Aorta (tissue), 5 donors: Measurements from ENCODE around the gene STX5. TPM values are rescaled to one million over a fixed set of nuclear protein-coding genes. Genes with fewer than 3 reads are reported as not detected.

Experiments
- ATAC-seq: fragments of 200-7000 bp; cut with Tn5 transposase; one replicate; pipeline ENCODE4 v1.9.1; 2022; ENCODE audit warnings: moderate library complexity; ENCODE audit not compliant: low FRiP score
- DNase-seq, 2 donors: peaks; one replicate each; pipeline ENCODE4 v3.0.0-alpha.2; 2020
- H3K27ac ChIP-seq, 2 donors: one replicate each; pipeline ENCODE4 v1.5.1; 2013; ENCODE audit warnings: low read length in 2 of 2, mild to moderate bottlenecking in 2 of 2, moderate library complexity in 2 of 2, control low read depth in 1 of 2, inconsistent platforms in 1 of 2, low read depth in 1 of 2
- H3K27me3 ChIP-seq, 2 donors: one replicate each; pipeline ENCODE4 v1.6.1; 2013; ENCODE audit warnings: control low read depth in 1 of 2, low read length in 1 of 2, mild to moderate bottlenecking in 1 of 2, moderate library complexity in 1 of 2; ENCODE audit not compliant: insufficient read depth in 2 of 2, control insufficient read depth in 1 of 2
- H3K36me3 ChIP-seq, 2 donors: one replicate each; pipeline ENCODE4 v1.6.1; 2013; ENCODE audit warnings: control low read depth in 1 of 2, low read length in 1 of 2, mild to moderate bottlenecking in 1 of 2; ENCODE audit not compliant: insufficient read depth in 2 of 2, control insufficient read depth in 1 of 2
- H3K4me1 ChIP-seq, 2 donors: one replicate each; pipeline ENCODE4 v1.6.1; 2013; ENCODE audit warnings: low read length in 2 of 2, control low read depth in 1 of 2, mild to moderate bottlenecking in 1 of 2, moderate library complexity in 1 of 2; ENCODE audit not compliant: insufficient read depth in 2 of 2, control insufficient read depth in 1 of 2
- H3K4me3 ChIP-seq, 2 donors: one replicate each; pipeline ENCODE4 v1.5.1; 2013; ENCODE audit warnings: low read length in 2 of 2, control low read depth in 1 of 2, mild to moderate bottlenecking in 1 of 2
- H3K9me3 ChIP-seq: one replicate; pipeline ENCODE4 v1.6.1; 2013; ENCODE audit warnings: mild to moderate bottlenecking, low read length; ENCODE audit not compliant: control insufficient read depth
- WGBS, 2 donors: extraction: QIAGEN DNeasy Blood & Tissue Kit; methylation state at CpG; one replicate each; pipeline ENCODE4 v1.1.7; 2013; 5-methylcytosine and 5-hydroxymethylcytosine counted together
- intact Hi-C, 2 donors: fragments of 100-400 bp; cut with DNase I; formaldehyde crosslinking; loops; one replicate each; pipeline versions ENCODE4 v1.14.2 to v1.15.0; 2022
- long read RNA-seq, 2 donors: library from polyadenylated mRNA; unstranded; transcript quantifications; one replicate each; pipeline ENCODE4 v2.0.0, GENCODE V29; 2020 to 2021
- polyA plus RNA-seq, 2 donors: library from polyadenylated mRNA; stranded (reverse); fragments of 200-250 nt; gene quantifications; one replicate each; pipeline ENCODE4 v1.2.3, GENCODE V29; 2013
- total RNA-seq, 2 donors: library from RNA; stranded (reverse); fragmentation: NEBNext Ultra II Directional; extraction: Animal tissue kit (Norgen Biotek cat#: 25700); gene quantifications; one replicate each; pipeline ENCODE4 v1.2.1, GENCODE V29; 2021
- donor health status: healthy with polysubstance abuse.
- donor health status: Bipolar disorder and iron deficiency.
- donor health status: DM: no; HTN: no; CAD: no.
- donor health status: DM: no; HTN: no; CAD: no.
- donor health status: DM: yes; HTN: yes; CAD: no.

STX5 gene
- total RNA-seq: 10 to 100 TPM; 42.6 to 46.4 TPM
- 10 to 100 TPM; 19.2 to 44.0 TPM for polyA plus RNA-seq
- long read RNA-seq, donor 1, transcript STX5-201 (11 exons, 1,794 nt): major isoform, 8 of 25 reads
- long read RNA-seq, donor 1, partial matches to known transcripts: 10 of 25 reads
- long read RNA-seq, donor 1, other reads (novel, unspliced or antisense): 7 of 25 reads
- long read RNA-seq, donor 2, transcript STX5-201 (11 exons, 1,794 nt): major isoform, 5 of 15 reads
- long read RNA-seq, donor 2, partial matches to known transcripts: 4 of 15 reads
- long read RNA-seq, donor 2, other reads (novel, unspliced or antisense): 3 of 15 reads

- intact Hi-C loops: loop anchor here in 1 of 2 donors (1.0 to 10.0 kb wide), 3 partner anchors 27 to 127 kb away; partner anchors contain the start of genes BSCL2, GNG3 and TMEM179B
- ATAC-seq: peak; percentile 99
- Histone ChIP-seq H3K27ac (peak within 1 kb of the TSS; percentile 79 to 92), H3K9me3 (no peaks in the 10 kb centered on the region), H3K27me3 (no peaks in the 10 kb centered on the region), H3K4me3 (peak within 1 kb of the TSS; percentile 69 to 71), H3K36me3 (peaks cover 0 to 11% of the 10 kb centered on the region in 2 donors), H3K4me1 (no peaks in the 10 kb centered on the region)
- 1% methylated on average over 61 to 65 of the region's 65 CpGs for WGBS, 2 donors
- DNase-seq: peak; percentile 100
These were observed at the start of gene STX5 for GRCh38 chr11:62831520-62832335. Gene STX5 (minus strand): TSS chr11:62832051. CDS start chr11:62831243, 808 bp downstream.

GRCh38 chr11:62880803-62881578 lies 49.1 kb upstream of the STX5 start, which contains the start of gene SLC3A2:
Gene SLC3A2 (plus strand): TSS chr11:62880896. CDS start chr11:62881024, 128 bp downstream.
- peak; percentile 93 to 96 for DNase-seq
- peak within 1 kb of the TSS; percentile 53 to 90 for H3K4me3 ChIP-seq
- peaks cover 0 to 6% of the 10 kb centered on the region in 2 donors for H3K36me3 ChIP-seq
- no peaks in the 10 kb centered on the region for H3K27me3 ChIP-seq
- WGBS, 2 donors: 0% methylated on average over 52 to 69 of the region's 69 CpGs
- intact Hi-C loops: loop anchor here in 1 of 2 donors (1.0 to 10.0 kb wide), 3 partner anchors 40 to 754 kb away; partner anchors contain the start of gene TMEM179B
- H3K27ac ChIP-seq: peak within 1 kb of the TSS; percentile 68 to 98
- peaks cover 0 to 9% of the 10 kb centered on the region in 2 donors for H3K4me1 ChIP-seq
- ATAC-seq: peak; percentile 94
- no peaks in the 10 kb centered on the region for H3K9me3 ChIP-seq

DNA sequence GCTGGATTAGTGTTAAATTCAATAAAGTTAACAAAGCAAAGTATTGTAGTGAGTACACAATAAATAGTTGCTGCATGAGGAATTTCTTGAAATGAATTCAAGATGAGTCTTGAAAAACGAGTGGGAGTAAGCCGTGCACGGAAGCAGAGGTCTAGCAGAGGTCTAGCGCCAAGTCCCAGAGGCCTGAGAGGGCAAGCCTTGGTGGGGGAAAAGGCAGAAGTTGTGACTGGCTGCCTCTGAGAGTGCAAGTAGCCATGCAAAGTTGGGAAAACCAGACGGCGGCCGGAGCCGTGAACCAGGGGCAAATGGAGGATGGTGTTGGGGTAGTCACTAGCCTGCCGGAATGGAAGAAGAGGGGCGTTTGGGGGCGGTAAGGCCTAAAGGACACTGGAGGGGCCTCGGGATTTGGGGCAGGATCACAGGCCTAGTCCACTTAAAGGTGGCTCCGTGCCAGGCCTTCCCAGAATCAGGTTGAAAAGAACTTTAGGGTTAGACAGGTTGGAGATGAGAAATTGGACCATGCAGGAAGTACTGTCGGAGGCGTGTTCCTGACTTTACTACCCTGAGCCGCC lies 48.5 kb upstream of the STX5 start:
- peak overlapping the region; percentile 20 to 98 for H3K27ac ChIP-seq
- H3K36me3 ChIP-seq: peaks cover 0 to 5% of the 10 kb centered on the region in 2 donors
- H3K9me3 ChIP-seq: no peaks in the 10 kb centered on the region
- intact Hi-C loops: loop anchor here in 1 of 2 donors (1.0 to 10.0 kb wide), 3 partner anchors 39 to 754 kb away; partner anchors contain the start of gene TMEM179B
- peak; percentile 47 for ATAC-seq
- WGBS, 2 donors: 0 to 1% methylated on average over 16 of the region's 16 CpGs
- peak; percentile 87 to 88 for DNase-seq
- peak overlapping the region; percentile 53 to 90 for H3K4me3 ChIP-seq
- H3K27me3 ChIP-seq: no peaks in the 10 kb centered on the region
- H3K4me1 ChIP-seq: peaks cover 0 to 9% of the 10 kb centered on the region in 2 donors

DNA sequence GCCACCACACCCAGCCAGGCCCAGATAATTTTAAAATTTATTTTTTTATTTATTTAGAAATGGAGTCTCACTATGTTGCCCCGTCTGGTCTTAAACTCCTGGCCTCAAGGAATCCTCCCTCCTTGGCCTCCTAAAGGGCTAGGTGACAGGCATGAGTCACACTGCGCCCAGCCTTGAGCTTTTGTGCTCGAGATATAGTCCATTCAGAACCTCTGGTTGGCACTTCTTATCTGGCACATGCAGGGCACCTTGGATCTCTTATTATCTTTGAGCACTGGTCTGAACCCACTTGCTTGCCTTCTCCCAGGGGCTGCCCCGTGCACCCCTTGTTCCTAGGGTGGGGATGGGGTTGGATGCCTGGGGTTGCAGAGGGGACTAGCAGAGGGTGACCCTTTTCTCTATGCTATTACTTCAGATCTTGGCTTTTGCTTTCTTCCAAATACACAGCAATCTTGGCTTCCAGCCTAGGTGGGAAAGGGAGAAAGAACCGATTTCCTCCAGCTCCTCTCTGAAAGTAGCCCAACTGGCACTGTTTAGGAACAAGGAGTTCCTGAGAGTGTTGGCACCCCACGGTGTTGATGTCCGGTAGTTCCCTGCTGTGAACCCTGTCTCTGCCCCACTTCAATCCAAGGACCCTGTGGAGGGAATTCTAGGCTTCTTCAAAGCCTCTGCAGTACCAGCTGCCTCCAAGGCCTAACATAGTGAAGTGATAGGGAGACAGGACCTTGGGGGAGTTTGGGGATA lies 47.6 kb upstream of the STX5 start:
- no peak for DNase-seq

DNA sequence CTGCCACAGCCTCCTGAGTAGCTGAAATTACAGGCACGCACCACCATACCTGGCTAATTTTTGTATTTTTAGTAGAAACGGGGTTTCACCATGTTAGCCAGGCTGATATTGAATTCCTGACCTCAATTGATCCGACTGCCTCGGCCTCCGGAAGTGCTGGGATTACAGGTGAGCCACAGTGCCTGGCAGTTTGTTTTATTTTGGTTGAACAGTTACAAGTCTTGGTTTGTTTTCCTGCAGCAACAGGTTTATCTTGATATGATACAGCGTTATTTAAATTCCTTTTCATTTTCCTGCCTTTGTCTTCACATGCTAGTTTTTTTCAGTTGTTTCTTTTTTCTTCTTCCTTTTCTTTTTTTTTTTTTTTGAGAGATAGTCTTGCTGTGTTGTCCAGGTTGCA lies 44.9 kb upstream of the STX5 start:
- 93 to 94% methylated on average over 6 of the region's 6 CpGs for WGBS, 2 donors
- no peaks in the 10 kb centered on the region for H3K9me3 ChIP-seq
- no peaks in the 10 kb centered on the region for H3K27me3 ChIP-seq
- intact Hi-C loops: no loop called here
- H3K4me3 ChIP-seq: no peak overlapping the region
- ATAC-seq (no peak), DNase-seq (no peak)
- H3K4me1 ChIP-seq: peaks cover 0 to 3% of the 10 kb centered on the region in 2 donors
- no peaks in the 10 kb centered on the region for H3K36me3 ChIP-seq
- no peak overlapping the region for H3K27ac ChIP-seq

More for the DNA sequence above, 47.6 kb upstream of the STX5 start:
- H3K4me3 ChIP-seq: no peak overlapping the region
- WGBS, 2 donors: 21 to 22% methylated on average over 7 of the region's 7 CpGs
- H3K27me3 ChIP-seq: no peaks in the 10 kb centered on the region
- intact Hi-C loops: no loop called here
- H3K27ac ChIP-seq: peak overlapping the region; percentile 68 to 98
- H3K4me1 ChIP-seq: peaks cover 0 to 9% of the 10 kb centered on the region in 2 donors
- H3K36me3 ChIP-seq: peaks cover 0 to 2% of the 10 kb centered on the region in 2 donors
- no peak for ATAC-seq
- no peaks in the 10 kb centered on the region for H3K9me3 ChIP-seq

- no peak overlapping the region for H3K27ac ChIP-seq
- intact Hi-C loops: no loop called here
These were observed 44.0 kb upstream of the STX5 start for GRCh38 chr11:62875698-62876478.

GRCh38 chr11:62874851-62875250 lies 43.0 kb upstream of the STX5 start:
- Histone ChIP-seq H3K27ac (no peak overlapping the region), H3K4me3 (no peak overlapping the region), H3K27me3 (no peaks in the 10 kb centered on the region), H3K9me3 (no peaks in the 10 kb centered on the region), H3K4me1 (peaks cover 0 to 3% of the 10 kb centered on the region in 2 donors), H3K36me3 (no peaks in the 10 kb centered on the region)
- WGBS, 2 donors: 91 to 94% methylated on average over 7 of the region's 7 CpGs
- DNase-seq: no peak
- ATAC-seq: no peak
- intact Hi-C loops: no loop called here

More at GRCh38 chr11:62875698-62876478, 44.0 kb upstream of the STX5 start:
- no peaks in the 10 kb centered on the region for H3K27me3 ChIP-seq
- no peak for ATAC-seq
- DNase-seq: no peak
- H3K36me3 ChIP-seq: no peaks in the 10 kb centered on the region
- WGBS, 2 donors: 81 to 82% methylated on average over 7 of the region's 7 CpGs
- H3K4me3 ChIP-seq: no peak overlapping the region
- no peaks in the 10 kb centered on the region for H3K9me3 ChIP-seq
- H3K4me1 ChIP-seq: peaks cover 0 to 3% of the 10 kb centered on the region in 2 donors
